Heart left ventricle (tissue), 16 donors: ENCODE measurements around the gene SIMC1. TPM values are rescaled to one million over a fixed set of nuclear protein-coding genes. Genes with fewer than 3 reads are reported as not detected.

Experiments
- ATAC-seq, 4 donors: fragments of 200-7000 bp; cut with Tn5 transposase; one replicate each; pipeline ENCODE4 v1.9.1; 2020 to 2022; ENCODE audit warnings: moderate library complexity in 4 of 4, mild to moderate bottlenecking in 3 of 4, moderate number of reproducible peaks in 1 of 4
- DNase-seq, 5 donors: peaks; one replicate each; pipeline ENCODE4 v3.0.0-alpha.2; 2020
- H3K27ac ChIP-seq, 12 donors: fragments of 200-600 bp; sonication (generic) in 4 of 12; one replicate each; pipeline versions ENCODE4 v1.5.0 to v1.8.0; 2016 to 2022; ENCODE audit warnings: mild to moderate bottlenecking in 2 of 12
- H3K27me3 ChIP-seq, 9 donors: fragments of 200-600 bp; sonication (generic) in 2 of 9; one replicate each; pipeline versions ENCODE4 v1.5.1 to v1.8.0; 2016 to 2022; ENCODE audit warnings: mild to moderate bottlenecking in 3 of 9
- H3K36me3 ChIP-seq, 9 donors: fragments of 200-600 bp; sonication (generic) in 2 of 9; one replicate each; pipeline versions ENCODE4 v1.5.0 to v1.8.0; 2018 to 2022; ENCODE audit warnings: mild to moderate bottlenecking in 2 of 9
- H3K4me1 ChIP-seq, 12 donors: fragments of 200-600 bp; sonication (generic) in 4 of 12; one replicate each; pipeline versions ENCODE4 v1.5.0 to v1.8.0; 2016 to 2022; ENCODE audit warnings: mild to moderate bottlenecking in 3 of 12
- H3K4me3 ChIP-seq, 12 donors: fragments of 200-600 bp; sonication (generic) in 4 of 12; one replicate each; pipeline versions ENCODE4 v1.5.0 to v1.8.0; 2017 to 2022; ENCODE audit warnings: mild to moderate bottlenecking in 9 of 12, moderate library complexity in 4 of 12
- H3K9me3 ChIP-seq, 12 donors: fragments of 200-600 bp; sonication (generic) in 4 of 12; one replicate each; pipeline versions ENCODE4 v1.5.0 to v1.8.0; 2016 to 2022; ENCODE audit warnings: mild to moderate bottlenecking in 1 of 12
- CTCF ChIP-seq, 12 donors: fragments of 200-600 bp; sonication (generic) in 4 of 12; IDR thresholded peaks; one replicate each; pipeline versions ENCODE4 v1.5.0 to v1.8.0; 2018 to 2022; ENCODE audit warnings: antibody characterized with exemption in 12 of 12, mild to moderate bottlenecking in 5 of 12
- POLR2A ChIP-seq, 2 donors: fragments of 450-650 bp; IDR thresholded peaks; one replicate each; pipeline ENCODE4 v1.6.1; 2017; ENCODE audit warnings: antibody characterized with exemption in 2 of 2, mild to moderate bottlenecking in 2 of 2, moderate library complexity in 2 of 2
- WGBS, 4 donors: extraction: QIAGEN DNeasy Blood & Tissue Kit in 2 of 4; methylation state at CpG; one replicate each; pipeline versions ENCODE4 v1.1.5 to v1.1.7; 2013 to 2018; 5-methylcytosine and 5-hydroxymethylcytosine counted together
- intact Hi-C, 10 donors: fragments of 100-400 bp; cut with DNase I; formaldehyde crosslinking; loops; one replicate each; pipeline versions ENCODE4 v1.11.1 to v1.14.2; 2022
- polyA plus RNA-seq, 2 donors: library from polyadenylated mRNA; stranded (reverse); fragments of 200-250 nt; gene quantifications; one replicate each; pipeline ENCODE4 v1.2.3, GENCODE V29; 2013
- total RNA-seq, 9 donors: library from RNA; depleted of rRNA in 2 of 9; stranded (reverse); fragments of >200 nt in 2 of 9; fragmentation: NEBNext Ultra II Directional in 3 of 9; extraction: Animal tissue kit (Norgen Biotek cat#: 25700) in 3 of 9; gene quantifications; one replicate each; pipeline versions ENCODE4 v1.1.0 to v1.2.4, GENCODE V29; 2016 to 2023
- donor health status: ischemic (EF 13 %, LVEDD 7.1; RV severe dilation, severe dysfunction).
- donor health status: healthy with polysubstance abuse.
- donor health status: DM: no; HTN: yes; CAD: no.
- donor health status: DM: no; HTN: no; CAD: no.
- donor health status: ischemic (EF 25% LVEDD 6.9; RV normal size, moderate dysfunction).
- donor health status: ischemic (EF 25% LVEDD 5.7; RV mildly dilated, moderate dysfunction).
- donor health status: healthy.
- donor health status: DM: yes; HTN: yes; CAD: no.
- donor health status: ischemic (EF 35%, LVEDD 5.7; RV mildly dilated, moderate dysfunction).
- donor health status: nonischemic (EF 11% LVEDD 7.7; RV severe dilation, severe dysfunction).
- donor health status: DM: yes; HTN: yes; CAD: no.
- donor health status: PGD.
- donor health status: ischemic (EF 29% LVEDD 5.4; RV normal size, mild dysfunction).
- donor health status: nonischemic (EF 23%, LVEDD 6.1; RV moderate dilation, normal function).

SIMC1 gene
- total and polyA plus RNA-seq, 11 donors = 2.2 to 9.0 (median 4.6) TPM

GRCh38 chr5:176386491-176386890, 148.3 kb downstream of the SIMC1 start:
- Histone ChIP-seq H3K9me3 (no peaks in the 10 kb centered on the region), H3K4me1 (peaks cover 3 to 42% (median 24%) of the 10 kb centered on the region in 12 donors), H3K27ac (no peak overlapping the region), H3K4me3 (no peak overlapping the region), H3K36me3 (peaks cover 0 to 62% (median 49%) of the 10 kb centered on the region in 9 donors), H3K27me3 (no peaks in the 10 kb centered on the region)
- TF ChIP-seq CTCF (IDR thresholded peaks at IDR 0.05) (no peak), POLR2A (IDR thresholded peaks at IDR 0.05) (no peak)
- ATAC-seq = no peak
- 50 to 82% (median 70%) methylated on average over 1 of the region's 1 CpG for WGBS, 4 donors
- DNase-seq = no peak
- intact Hi-C loops = loop anchor here in 1 of 10 donors (10.0 kb wide), 1 partner anchor 148 kb away; the partner anchor contains the start of gene RNF44

- 43 to 47% (median 44%) methylated on average over 8 of the region's 8 CpGs for WGBS, 4 donors
- Histone ChIP-seq H3K4me3 (peak overlapping the region; percentile 53 to 89 (median 82)), H3K36me3 (peaks cover 0 to 63% (median 59%) of the 10 kb centered on the region in 9 donors), H3K9me3 (no peaks in the 10 kb centered on the region), H3K4me1 (peaks cover 3 to 33% (median 22%) of the 10 kb centered on the region in 12 donors), H3K27ac (peak overlapping the region in 8 of 12 donors; percentile 85 to 100 (median 95)), H3K27me3 (no peaks in the 10 kb centered on the region)
- DNase-seq (no peak), ATAC-seq (no peak)
- no peak for TF ChIP-seq POLR2A (IDR thresholded peaks at IDR 0.05)
- TF ChIP-seq CTCF (IDR thresholded peaks at IDR 0.05) = no peak
- intact Hi-C loops = loop anchor here in 1 of 10 donors (10.0 kb wide), 1 partner anchor 147 kb away; the partner anchor contains the start of gene RNF44
Observed at GRCh38 chr5:176387384-176387925, 149.2 kb downstream of the SIMC1 start.

- ATAC-seq (peak in 1 of 4 donors; percentile 0), DNase-seq (no peak)
- Histone ChIP-seq H3K4me3 (peak overlapping the region; percentile 53 to 89 (median 82)), H3K27me3 (no peaks in the 10 kb centered on the region), H3K9me3 (no peaks in the 10 kb centered on the region), H3K27ac (peak overlapping the region; percentile 85 to 100 (median 96)), H3K36me3 (peaks cover 2 to 63% (median 59%) of the 10 kb centered on the region in 9 donors), H3K4me1 (peaks cover 3 to 30% (median 22%) of the 10 kb centered on the region in 12 donors)
- intact Hi-C loops = loop anchor here in 2 of 10 donors (1.0 to 10.0 kb wide), 3 partner anchors 25 to 147 kb away; partner anchors contain the start of gene RNF44 (in 1 of the 2)
- TF ChIP-seq POLR2A (IDR thresholded peaks at IDR 0.05) (no peak), CTCF (IDR thresholded peaks at IDR 0.05) (no peak)
- WGBS, 4 donors = 1% methylated on average over 12 to 29 of the region's 29 CpGs
Observed at GRCh38 chr5:176388003-176388443, 149.8 kb downstream of the SIMC1 start.

GRCh38 chr5:176388444-176389134, 150.4 kb downstream of the SIMC1 start, which contains the start of the genes HIGD2A and NOP16:
Gene HIGD2A (plus strand): TSS chr5:176388751. CDS start chr5:176388820, 69 bp downstream.
Gene NOP16 (minus strand): TSS chr5:176388598. CDS start chr5:176388539, 59 bp downstream.
- no peaks in the 10 kb centered on the region for H3K27me3 ChIP-seq
- TF ChIP-seq POLR2A (IDR thresholded peaks at IDR 0.05) (peak in 1 of 2 donors; percentile 36), CTCF (IDR thresholded peaks at IDR 0.05) (no peak)
- ATAC-seq (peak; percentile 94 to 97 (median 96)), DNase-seq (peak; percentile 98 to 100 (median 100))
- 1% methylated on average over 39 to 47 of the region's 47 CpGs for WGBS, 4 donors
- peaks cover 2 to 62% (median 58%) of the 10 kb centered on the region in 9 donors for H3K36me3 ChIP-seq
- H3K4me1 ChIP-seq = peaks cover 3 to 30% (median 22%) of the 10 kb centered on the region in 12 donors
- intact Hi-C loops = loop anchor here in 3 of 10 donors (1.0 to 10.0 kb wide), 4 partner anchors 26 to 146 kb away; partner anchors contain the start of genes KIAA1191 (in 1 of the 3) and RNF44 (in 1 of the 3)
- H3K4me3 ChIP-seq = peak within 1 kb of the TSS; percentile 53 to 89 (median 82)
- H3K27ac ChIP-seq = peak within 1 kb of the TSS; percentile 85 to 100 (median 96)
- H3K9me3 ChIP-seq = no peaks in the 10 kb centered on the region
